Nephron (organoid): ENCODE results near the gene CFAP91.

Experiments
- H3K27ac Mint-ChIP-seq, 3 experiments: 2 replicates each; pipeline ENCODE4 v1.8.0; 2020; ENCODE audit warnings: mixed read lengths in 3 of 3, mild to moderate bottlenecking in 2 of 3, moderate library complexity in 1 of 3
- H3K27me3 Mint-ChIP-seq: 2 replicates; pipeline ENCODE4 v1.8.0; 2021; ENCODE audit warnings: low read depth, mild to moderate bottlenecking, moderate library complexity, mixed read lengths
- H3K36me3 Mint-ChIP-seq: 2 replicates; pipeline ENCODE4 v1.8.0; 2020; ENCODE audit warnings: low read depth, mixed read lengths
- H3K4me1 Mint-ChIP-seq: 2 replicates; pipeline ENCODE4 v1.8.0; 2020; ENCODE audit warnings: mixed read lengths
- H3K4me3 Mint-ChIP-seq, 3 experiments: 2 replicates each; pipeline ENCODE4 v1.8.0; 2020; ENCODE audit warnings: mild to moderate bottlenecking in 3 of 3, mixed read lengths in 3 of 3, moderate library complexity in 2 of 3
- H3K9me3 Mint-ChIP-seq: 2 replicates; pipeline ENCODE4 v1.8.0; 2020; ENCODE audit warnings: mixed read lengths
- TF ChIP-seq, protein P1 (sequence below), 3 experiments: fragments of 200-600 bp; sonication (generic); IDR thresholded peaks; one replicate each; pipeline ENCODE4 v1.5.0; 2021; ENCODE audit warnings: antibody characterized with exemption in 3 of 3; ENCODE audit not compliant: unreplicated experiment in 3 of 3

CFAP91 gene

GRCh38 chr3:119741657-119742590, 39.1 kb downstream of the CFAP91 start:
- H3K27me3 Mint-ChIP-seq: no peaks in the 10 kb centered on the region
- no peaks in the 10 kb centered on the region for H3K9me3 Mint-ChIP-seq
- peaks cover 5% of the 10 kb centered on the region for H3K4me1 Mint-ChIP-seq
- TF ChIP-seq, protein P1, sequence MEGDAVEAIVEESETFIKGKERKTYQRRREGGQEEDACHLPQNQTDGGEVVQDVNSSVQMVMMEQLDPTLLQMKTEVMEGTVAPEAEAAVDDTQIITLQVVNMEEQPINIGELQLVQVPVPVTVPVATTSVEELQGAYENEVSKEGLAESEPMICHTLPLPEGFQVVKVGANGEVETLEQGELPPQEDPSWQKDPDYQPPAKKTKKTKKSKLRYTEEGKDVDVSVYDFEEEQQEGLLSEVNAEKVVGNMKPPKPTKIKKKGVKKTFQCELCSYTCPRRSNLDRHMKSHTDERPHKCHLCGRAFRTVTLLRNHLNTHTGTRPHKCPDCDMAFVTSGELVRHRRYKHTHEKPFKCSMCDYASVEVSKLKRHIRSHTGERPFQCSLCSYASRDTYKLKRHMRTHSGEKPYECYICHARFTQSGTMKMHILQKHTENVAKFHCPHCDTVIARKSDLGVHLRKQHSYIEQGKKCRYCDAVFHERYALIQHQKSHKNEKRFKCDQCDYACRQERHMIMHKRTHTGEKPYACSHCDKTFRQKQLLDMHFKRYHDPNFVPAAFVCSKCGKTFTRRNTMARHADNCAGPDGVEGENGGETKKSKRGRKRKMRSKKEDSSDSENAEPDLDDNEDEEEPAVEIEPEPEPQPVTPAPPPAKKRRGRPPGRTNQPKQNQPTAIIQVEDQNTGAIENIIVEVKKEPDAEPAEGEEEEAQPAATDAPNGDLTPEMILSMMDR (IDR thresholded peaks at IDR 0.05; ENCODE audit: unreplicated experiment in 3 of 3): no peak
- H3K27ac Mint-ChIP-seq: peak overlapping the region in 1 of 3 experiments; percentile 27
- H3K4me3 Mint-ChIP-seq: no peak overlapping the region
- peaks cover 15% of the 10 kb centered on the region for H3K36me3 Mint-ChIP-seq

GRCh38 chr3:119743921-119744320, 41.1 kb downstream of the CFAP91 start:
- Mint-ChIP-seq H3K4me1 (peaks cover 13% of the 10 kb centered on the region), H3K27me3 (no peaks in the 10 kb centered on the region), H3K4me3 (no peak overlapping the region), H3K9me3 (no peaks in the 10 kb centered on the region), H3K36me3 (peaks cover 14% of the 10 kb centered on the region), H3K27ac (no peak overlapping the region)
- TF ChIP-seq, protein P1 (IDR thresholded peaks at IDR 0.05; ENCODE audit: unreplicated experiment in 3 of 3): no peak

DNA sequence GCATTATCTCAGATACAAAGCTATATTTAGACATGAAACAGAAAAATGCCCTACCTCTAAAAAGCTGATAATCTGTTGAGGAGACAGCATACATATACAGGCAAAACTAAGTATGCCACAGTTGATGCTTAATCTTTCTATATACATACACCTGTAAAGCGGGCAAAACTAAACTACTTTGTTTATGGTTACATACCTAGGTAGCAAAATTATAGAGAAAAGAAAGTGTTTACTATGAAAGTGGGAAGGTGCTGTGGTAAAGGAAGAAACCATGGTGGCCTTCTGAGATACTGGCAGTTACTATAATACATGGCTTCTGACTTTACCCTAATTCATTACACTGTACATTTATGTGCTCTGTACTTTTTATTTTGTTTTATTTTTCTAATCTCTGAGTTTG, 43.1 kb downstream of the CFAP91 start:
- peaks cover 17% of the 10 kb centered on the region for H3K36me3 Mint-ChIP-seq
- TF ChIP-seq, protein P1 (IDR thresholded peaks at IDR 0.05; ENCODE audit: unreplicated experiment in 3 of 3): no peak
- no peaks in the 10 kb centered on the region for H3K9me3 Mint-ChIP-seq
- no peak overlapping the region for H3K27ac Mint-ChIP-seq
- H3K4me1 Mint-ChIP-seq: peaks cover 8% of the 10 kb centered on the region
- no peaks in the 10 kb centered on the region for H3K27me3 Mint-ChIP-seq
- H3K4me3 Mint-ChIP-seq: no peak overlapping the region

GRCh38 chr3:119746423-119746822, 43.6 kb downstream of the CFAP91 start:
- Mint-ChIP-seq H3K36me3 (peaks cover 18% of the 10 kb centered on the region), H3K4me1 (peaks cover 8% of the 10 kb centered on the region), H3K27me3 (no peaks in the 10 kb centered on the region), H3K9me3 (no peaks in the 10 kb centered on the region), H3K4me3 (no peak overlapping the region), H3K27ac (no peak overlapping the region)
- TF ChIP-seq, protein P1 (IDR thresholded peaks at IDR 0.05; ENCODE audit: unreplicated experiment in 3 of 3): no peak

GRCh38 chr3:119747357-119747756, 44.5 kb downstream of the CFAP91 start:
- H3K27ac Mint-ChIP-seq: no peak overlapping the region
- no peaks in the 10 kb centered on the region for H3K27me3 Mint-ChIP-seq
- H3K4me1 Mint-ChIP-seq: peaks cover 8% of the 10 kb centered on the region
- TF ChIP-seq, protein P1 (IDR thresholded peaks at IDR 0.05; ENCODE audit: unreplicated experiment in 3 of 3): no peak
- H3K4me3 Mint-ChIP-seq: no peak overlapping the region
- no peaks in the 10 kb centered on the region for H3K9me3 Mint-ChIP-seq
- peaks cover 23% of the 10 kb centered on the region for H3K36me3 Mint-ChIP-seq

GRCh38 chr3:119748991-119749390, 46.2 kb downstream of the CFAP91 start:
- peaks cover 40% of the 10 kb centered on the region for H3K36me3 Mint-ChIP-seq
- H3K9me3 Mint-ChIP-seq: peaks cover 3% of the 10 kb centered on the region
- TF ChIP-seq, protein P1 (IDR thresholded peaks at IDR 0.05; ENCODE audit: unreplicated experiment in 3 of 3): no peak
- no peak overlapping the region for H3K4me3 Mint-ChIP-seq
- peaks cover 8% of the 10 kb centered on the region for H3K4me1 Mint-ChIP-seq
- H3K27me3 Mint-ChIP-seq: no peaks in the 10 kb centered on the region
- H3K27ac Mint-ChIP-seq: peak overlapping the region; percentile 52 to 85 (median 60)
